Left ventricle myocardium superior (tissue), 1 donor: ENCODE data around the gene LRBA. TPM values are rescaled to one million over a fixed set of nuclear protein-coding genes. Genes with fewer than 3 reads are reported as not detected.
"Not testable (repeated sequence)": the region's sequence is repeated elsewhere in the genome, so short reads cannot be mapped to it uniquely, and the experiment has no call there.

Experiments
- ATAC-seq: fragments of 200-7000 bp; cut with Tn5 transposase; one replicate; pipeline ENCODE4 v1.9.1; 2020; ENCODE audit warnings: mild to moderate bottlenecking, moderate library complexity
- DNase-seq: peaks from one replicate; pipeline ENCODE4 v3.0.0-alpha.2; 2020
- intact Hi-C: fragments of 100-400 bp; cut with micrococcal nuclease; formaldehyde crosslinking; loops from one replicate; pipeline ENCODE4 v1.11.0; 2022
- long read RNA-seq: library from polyadenylated mRNA; unstranded; transcript quantifications from one replicate; pipeline ENCODE4 v2.0.0, GENCODE V29; 2021
- total RNA-seq: library from RNA; stranded (reverse); fragmentation: NEBNext Ultra II Directional; extraction: Animal tissue kit (Norgen Biotek cat#: 25700); gene quantifications from one replicate; pipeline ENCODE4 v1.2.1, GENCODE V29; 2021
- donor health status: DM: no; HTN: yes; CAD: no; lungs with severe emphysema.

The LRBA gene, protein sequence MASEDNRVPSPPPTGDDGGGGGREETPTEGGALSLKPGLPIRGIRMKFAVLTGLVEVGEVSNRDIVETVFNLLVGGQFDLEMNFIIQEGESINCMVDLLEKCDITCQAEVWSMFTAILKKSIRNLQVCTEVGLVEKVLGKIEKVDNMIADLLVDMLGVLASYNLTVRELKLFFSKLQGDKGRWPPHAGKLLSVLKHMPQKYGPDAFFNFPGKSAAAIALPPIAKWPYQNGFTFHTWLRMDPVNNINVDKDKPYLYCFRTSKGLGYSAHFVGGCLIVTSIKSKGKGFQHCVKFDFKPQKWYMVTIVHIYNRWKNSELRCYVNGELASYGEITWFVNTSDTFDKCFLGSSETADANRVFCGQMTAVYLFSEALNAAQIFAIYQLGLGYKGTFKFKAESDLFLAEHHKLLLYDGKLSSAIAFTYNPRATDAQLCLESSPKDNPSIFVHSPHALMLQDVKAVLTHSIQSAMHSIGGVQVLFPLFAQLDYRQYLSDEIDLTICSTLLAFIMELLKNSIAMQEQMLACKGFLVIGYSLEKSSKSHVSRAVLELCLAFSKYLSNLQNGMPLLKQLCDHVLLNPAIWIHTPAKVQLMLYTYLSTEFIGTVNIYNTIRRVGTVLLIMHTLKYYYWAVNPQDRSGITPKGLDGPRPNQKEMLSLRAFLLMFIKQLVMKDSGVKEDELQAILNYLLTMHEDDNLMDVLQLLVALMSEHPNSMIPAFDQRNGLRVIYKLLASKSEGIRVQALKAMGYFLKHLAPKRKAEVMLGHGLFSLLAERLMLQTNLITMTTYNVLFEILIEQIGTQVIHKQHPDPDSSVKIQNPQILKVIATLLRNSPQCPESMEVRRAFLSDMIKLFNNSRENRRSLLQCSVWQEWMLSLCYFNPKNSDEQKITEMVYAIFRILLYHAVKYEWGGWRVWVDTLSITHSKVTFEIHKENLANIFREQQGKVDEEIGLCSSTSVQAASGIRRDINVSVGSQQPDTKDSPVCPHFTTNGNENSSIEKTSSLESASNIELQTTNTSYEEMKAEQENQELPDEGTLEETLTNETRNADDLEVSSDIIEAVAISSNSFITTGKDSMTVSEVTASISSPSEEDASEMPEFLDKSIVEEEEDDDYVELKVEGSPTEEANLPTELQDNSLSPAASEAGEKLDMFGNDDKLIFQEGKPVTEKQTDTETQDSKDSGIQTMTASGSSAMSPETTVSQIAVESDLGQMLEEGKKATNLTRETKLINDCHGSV (N-terminal part only)
- 21.4 TPM for total RNA-seq
- long read RNA-seq, partial matches to known transcripts: 7 of 8 reads
- long read RNA-seq, other reads (novel, unspliced or antisense): 1 of 8 reads

GRCh38 chr4:151014521-151015458 is at the start of gene LRBA:
LRBA (minus strand) TSS chr4:151015284; CDS start chr4:151014642, 642 bp downstream.
- peak; percentile 84 for ATAC-seq
- intact Hi-C loops: no loop called here
- peak; percentile 74 for DNase-seq

DNA sequence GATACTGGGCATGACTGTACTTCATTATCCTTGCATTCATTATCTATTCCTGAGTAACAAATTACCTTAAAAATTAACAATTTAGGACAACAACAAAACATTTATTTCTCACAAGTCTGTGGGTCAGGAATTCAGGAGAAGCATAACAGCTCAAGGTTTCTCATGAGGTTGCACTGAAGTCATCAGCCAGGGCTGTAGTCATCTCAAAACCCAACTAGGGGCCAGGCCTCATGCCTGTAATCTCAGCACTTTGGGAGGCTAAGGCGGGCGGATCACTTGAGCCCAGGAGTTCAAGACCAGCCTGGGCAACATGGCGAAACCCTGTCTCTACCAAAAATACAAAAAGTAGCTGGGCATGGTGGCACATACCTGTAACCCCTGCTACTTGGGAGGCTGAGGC is 48.1 kb upstream of the LRBA start:
- DNase-seq, ATAC-seq, intact Hi-C loops: not testable (repeated sequence)

DNA sequence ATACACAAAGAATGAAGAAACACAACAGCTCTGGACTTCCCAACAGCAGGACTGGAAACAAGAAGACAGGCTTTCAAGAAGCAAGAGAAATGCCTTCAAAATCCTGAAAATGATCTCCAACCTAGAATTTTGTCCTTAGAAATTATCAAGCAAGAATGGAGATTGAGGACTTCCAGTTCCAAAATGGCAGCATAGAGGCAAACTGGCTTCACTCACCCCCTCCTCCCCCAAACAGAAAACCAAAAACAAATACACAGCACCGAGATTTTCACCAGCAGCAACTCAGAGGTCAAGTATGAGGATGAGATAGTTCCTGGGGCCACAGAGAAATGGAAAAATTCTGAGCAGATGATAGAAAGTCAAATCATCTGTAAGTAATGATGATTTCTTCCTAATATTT is 40.5 kb upstream of the LRBA start:
- no peak for DNase-seq
- intact Hi-C loops: no loop called here
- no peak for ATAC-seq

- intact Hi-C loops: no loop called here
- ATAC-seq (no peak), DNase-seq (no peak)
These were observed 37.7 kb upstream of the LRBA start for GRCh38 chr4:151052785-151053184.

- DNase-seq (no peak), ATAC-seq (no peak)
These were observed 34.4 kb upstream of the LRBA start for GRCh38 chr4:151049430-151049884.

GRCh38 chr4:151048913-151049312 is 33.8 kb upstream of the LRBA start:
- ATAC-seq: no peak
- DNase-seq: no peak
- intact Hi-C loops: no loop called here

More at GRCh38 chr4:151049430-151049884, 34.4 kb upstream of the LRBA start:
- intact Hi-C loops: no loop called here

DNA sequence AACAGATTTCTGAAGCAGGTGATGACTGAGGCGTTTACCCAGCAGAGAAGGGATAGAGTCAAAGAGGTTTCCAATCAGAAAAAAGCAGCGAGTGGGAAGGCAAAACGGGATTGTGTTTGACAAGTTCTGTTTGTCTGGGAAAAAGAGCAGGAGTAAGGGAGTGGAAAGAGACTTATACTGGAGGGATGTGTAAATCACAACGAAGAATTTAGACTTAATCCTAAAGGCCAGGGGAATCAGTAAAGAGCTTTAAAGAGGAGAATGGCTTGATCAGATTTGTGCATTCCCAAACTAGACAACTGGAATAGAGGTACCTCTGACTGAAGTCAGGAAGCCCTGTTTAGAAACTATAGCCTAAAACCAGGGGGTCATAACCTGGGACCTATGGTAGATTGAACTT is 31.5 kb upstream of the LRBA start:
- DNase-seq (no peak), ATAC-seq (no peak)
- intact Hi-C loops: no loop called here

DNA sequence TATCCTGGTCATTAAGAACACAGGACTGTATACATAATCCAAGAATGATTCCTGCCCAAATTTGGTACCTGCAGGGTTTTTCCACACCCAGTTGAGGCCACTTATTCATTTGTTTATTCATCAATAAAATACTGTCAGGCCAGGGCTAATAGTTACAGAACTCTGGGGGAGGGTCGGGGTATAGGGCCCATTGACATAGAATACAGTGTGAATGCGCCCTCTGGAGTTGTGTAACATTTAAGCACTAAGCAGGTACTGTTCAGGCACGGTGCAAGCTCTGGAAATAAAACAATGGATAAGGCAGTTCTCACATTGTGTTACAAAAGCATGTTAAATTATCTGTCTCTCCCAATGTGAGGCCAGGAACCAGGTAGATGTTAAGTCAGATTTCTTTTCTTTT is 30.8 kb upstream of the LRBA start:
- intact Hi-C loops: no loop called here
- ATAC-seq: no peak
- DNase-seq: no peak

DNA sequence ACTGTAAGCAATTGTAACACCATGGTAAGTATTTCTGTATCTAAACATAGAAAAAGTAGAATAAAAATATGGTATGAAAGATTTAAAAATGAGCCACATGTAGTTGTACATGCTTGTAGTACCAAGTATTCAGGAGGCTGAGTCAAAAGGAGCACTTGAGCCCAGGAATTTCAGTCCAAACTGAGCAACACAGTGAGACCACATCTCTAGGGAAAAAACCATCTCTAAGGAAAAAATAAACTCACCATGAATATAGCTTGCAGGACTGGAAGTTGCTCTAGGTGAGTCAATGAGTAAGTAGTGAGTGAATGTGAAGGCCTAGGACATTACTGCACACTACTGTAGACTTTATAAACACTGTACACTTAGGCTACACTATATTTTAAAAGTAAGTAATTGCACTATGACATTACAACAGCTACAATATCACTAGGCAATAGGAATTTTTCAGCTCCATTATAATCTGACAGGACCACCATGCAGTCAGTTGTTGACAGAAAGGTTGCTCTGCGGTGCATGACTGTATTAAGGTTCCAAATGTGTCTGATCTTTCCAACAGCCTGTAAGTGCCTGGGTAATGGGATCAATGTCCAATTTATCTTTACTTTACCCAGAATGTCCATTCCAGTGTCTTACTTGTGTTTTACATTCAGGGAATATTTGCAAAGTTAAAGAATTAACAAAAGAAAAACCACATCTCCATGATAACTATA is 28.9 kb upstream of the LRBA start:
- intact Hi-C loops: no loop called here
- no peak for DNase-seq
- no peak for ATAC-seq

DNA sequence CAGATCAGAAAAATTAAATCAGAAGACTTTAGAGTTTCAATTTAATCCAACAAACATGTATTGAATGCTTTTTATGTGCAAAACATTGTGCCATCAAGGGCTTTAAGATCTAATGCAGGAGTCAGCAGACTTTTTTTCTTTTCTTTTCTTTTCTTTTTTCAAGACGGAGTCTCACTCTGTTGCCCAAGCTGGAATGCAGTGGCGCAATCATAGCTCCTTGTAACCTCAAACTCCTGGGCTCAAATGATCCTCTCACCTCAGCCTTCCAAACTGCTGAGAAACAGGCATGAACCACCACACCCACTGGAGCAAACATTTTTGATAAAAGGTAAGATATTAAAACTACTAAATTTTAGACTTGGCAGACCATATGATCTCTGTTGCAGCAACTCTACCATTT is 24.6 kb upstream of the LRBA start:
- DNase-seq (no peak), ATAC-seq (no peak)
- intact Hi-C loops: no loop called here

DNA sequence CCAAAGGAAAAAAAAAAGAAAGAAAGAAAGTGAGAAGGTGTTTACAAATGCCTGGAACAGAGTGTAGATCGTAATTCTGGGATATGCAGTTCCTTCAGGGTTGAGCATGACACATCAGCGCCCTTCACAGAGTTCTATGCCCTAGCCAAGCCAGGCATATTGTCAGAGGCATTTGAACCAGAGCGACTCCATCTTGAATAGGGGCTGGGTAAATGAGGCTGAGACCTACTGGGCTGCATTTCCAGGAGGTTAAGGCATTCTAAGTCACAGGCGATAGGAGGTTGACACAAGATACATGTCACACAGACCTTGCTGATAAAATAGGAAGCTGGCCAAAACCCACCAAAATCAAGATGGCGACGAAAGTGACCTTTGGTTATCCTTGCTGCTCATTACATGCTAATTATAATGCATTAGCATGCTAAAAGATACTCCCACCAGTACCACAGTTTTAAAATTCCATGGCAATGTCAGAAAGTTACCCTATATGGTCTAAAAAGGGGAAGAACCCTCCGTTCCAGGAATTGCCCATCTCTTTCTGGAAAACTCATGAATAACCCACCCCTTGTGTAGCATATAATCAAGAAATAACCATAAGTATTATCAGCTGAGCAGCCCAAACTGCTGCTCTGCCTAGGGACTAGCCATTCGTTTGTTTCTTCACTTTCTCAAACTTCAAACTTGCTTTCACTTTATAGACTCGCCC is 23.5 kb upstream of the LRBA start:
- intact Hi-C loops: no loop called here
- DNase-seq (no peak), ATAC-seq (no peak)

DNA sequence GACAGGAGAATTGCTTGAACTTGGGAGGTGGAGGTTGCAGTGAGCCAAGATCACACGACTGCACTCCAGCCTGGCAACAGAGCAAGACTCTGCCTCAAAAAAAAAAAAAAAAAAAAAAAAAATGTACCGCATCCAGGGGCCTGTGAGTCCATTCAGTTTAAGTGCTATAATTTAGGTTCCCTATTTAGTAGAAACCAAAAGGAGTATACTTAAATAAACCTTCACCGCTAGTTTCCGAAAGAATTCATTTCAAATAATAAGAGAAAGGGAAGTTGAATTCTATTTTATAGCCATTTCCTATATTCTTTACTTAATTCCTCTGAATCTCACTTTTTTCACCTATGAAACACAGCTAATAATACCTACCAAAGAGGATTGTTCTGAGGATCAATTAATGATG is 20.8 kb upstream of the LRBA start:
- ATAC-seq: no peak
- no peak for DNase-seq
- intact Hi-C loops: no loop called here

DNA sequence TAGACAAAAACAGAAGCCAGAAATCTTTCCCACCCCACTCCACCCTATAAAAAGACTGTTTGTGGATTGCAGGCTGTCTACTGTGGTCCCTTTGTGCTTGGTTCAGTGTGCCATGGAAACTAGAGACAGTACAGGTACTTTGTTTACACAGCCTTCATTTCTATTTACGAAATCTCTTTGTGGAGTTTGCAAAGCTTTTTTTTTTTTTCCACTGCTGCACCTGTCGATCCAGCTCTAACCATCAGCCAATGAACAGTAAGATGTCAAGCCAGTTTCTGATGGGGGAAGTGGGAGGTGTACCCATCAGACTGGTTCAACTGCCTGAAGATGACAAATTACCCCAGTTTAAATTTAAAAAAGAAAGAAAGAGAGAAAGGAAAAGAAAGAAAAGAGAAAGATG is 20.2 kb upstream of the LRBA start:
- no peak for DNase-seq
- no peak for ATAC-seq
- intact Hi-C loops: no loop called here

GRCh38 chr4:151034829-151035228 is 19.7 kb upstream of the LRBA start:
- no peak for ATAC-seq
- intact Hi-C loops: no loop called here
- no peak for DNase-seq

DNA sequence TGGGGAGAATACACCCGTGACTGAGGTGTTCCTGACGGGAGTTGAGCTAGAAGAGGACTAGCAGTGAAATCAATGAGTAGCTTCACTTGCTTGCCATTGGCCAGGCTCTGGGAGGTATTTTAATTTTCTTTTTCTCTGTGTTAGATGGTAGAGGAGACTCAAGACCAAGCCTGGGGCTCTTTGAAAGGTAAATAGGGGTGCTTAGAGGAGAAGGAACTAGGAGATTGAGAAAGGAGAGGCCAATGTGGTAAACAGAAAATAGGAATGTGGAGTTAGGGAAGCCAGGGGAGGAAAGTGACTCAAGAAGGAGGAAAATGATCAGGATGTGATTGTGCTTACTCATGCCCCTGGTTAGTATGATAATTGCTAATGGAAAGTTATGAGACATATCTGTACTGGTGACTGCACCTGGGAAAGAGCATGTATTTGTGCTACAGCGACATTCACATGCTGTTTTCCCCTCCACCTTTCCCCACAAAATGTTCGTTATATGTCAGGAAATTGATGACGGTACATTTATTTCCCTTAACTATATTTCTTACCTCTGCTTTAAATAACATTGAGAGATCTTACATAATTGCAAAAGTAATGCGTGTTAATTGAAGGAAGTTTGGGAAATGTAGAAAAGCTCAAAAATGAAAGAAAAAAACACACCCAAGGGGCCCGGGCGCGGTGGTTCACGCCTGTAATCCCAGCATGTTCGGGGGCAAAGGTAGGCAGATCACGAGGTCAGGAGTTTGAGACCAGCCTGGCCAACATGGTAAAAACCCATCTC is 16.9 kb upstream of the LRBA start:
- intact Hi-C loops: no loop called here
- ATAC-seq (no peak), DNase-seq (no peak)

DNA sequence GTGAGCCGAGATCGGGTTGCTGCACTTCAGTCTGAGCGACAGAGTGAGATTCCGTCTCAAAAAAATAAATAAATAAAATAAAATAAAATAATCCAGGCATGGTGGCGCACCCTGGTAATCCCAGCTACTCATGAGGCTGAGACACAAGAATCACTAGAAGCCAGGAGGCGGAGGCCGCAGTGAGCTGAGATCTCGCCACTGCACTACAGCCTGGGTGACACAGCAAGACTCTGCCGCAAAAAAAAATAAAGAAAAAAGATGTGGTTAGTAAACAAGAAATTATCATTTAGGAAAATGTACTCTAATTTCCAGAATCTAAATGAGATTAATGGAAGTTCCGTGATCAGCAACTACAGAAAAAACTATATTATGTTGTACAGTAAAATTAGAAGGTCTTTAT is 14.5 kb upstream of the LRBA start:
- intact Hi-C loops: no loop called here
- ATAC-seq (no peak), DNase-seq (no peak)
